ENCODE measurements around the gene CEACAM19. TPM values are rescaled to one million over a fixed set of nuclear protein-coding genes. Genes with fewer than 3 reads are reported as not detected.

Gene CEACAM19, protein sequence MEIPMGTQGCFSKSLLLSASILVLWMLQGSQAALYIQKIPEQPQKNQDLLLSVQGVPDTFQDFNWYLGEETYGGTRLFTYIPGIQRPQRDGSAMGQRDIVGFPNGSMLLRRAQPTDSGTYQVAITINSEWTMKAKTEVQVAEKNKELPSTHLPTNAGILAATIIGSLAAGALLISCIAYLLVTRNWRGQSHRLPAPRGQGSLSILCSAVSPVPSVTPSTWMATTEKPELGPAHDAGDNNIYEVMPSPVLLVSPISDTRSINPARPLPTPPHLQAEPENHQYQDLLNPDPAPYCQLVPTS
- total RNA-seq (2014; rRNA removed; shearing (Covaris generic)) (not detected in 2 replicates), total RNA-seq (2022) (not detected in 2 replicates), Bru-seq, nascent RNA (not detected), BruChase-seq, experiment 1, labeled RNA remaining after a 6-hour chase (not detected), BruChase-seq, experiment 2, labeled RNA remaining after a 2-hour chase (percentile 8 among the genes with signal in this experiment)
- long read RNA-seq: 0 reads

DNA sequence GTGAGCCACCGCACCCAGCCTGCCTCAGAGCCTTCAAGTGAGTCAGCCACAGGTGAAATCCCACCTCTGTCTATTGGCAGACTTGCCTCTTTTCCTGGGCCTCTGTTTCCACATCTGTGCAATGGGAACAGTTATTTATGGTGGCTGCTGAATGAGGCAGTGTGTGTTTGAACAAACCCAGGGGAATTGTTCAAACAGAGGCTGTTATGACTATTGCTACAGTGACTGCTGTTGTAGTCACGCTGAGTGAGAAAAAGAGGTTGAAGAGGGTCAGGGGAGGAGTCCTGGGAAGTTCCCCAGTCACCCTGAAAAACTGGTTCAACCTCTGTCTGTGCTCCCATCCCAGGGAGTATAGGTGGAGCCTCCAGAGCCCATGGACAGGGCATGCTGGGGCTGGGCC, at the start of gene CEACAM19:
Gene CEACAM19, plus strand, starts transcription at position 83 of the 400 bp plus-strand sequence. CDS start 450 bp downstream, outside the sequence.
- DNase-seq (ENCODE audit: low spot score): no peak
- Histone ChIP-seq H4K20me1 (ENCODE audit: insufficient read depth, low read length) (no peaks in the 10 kb centered on the region), H3K79me2 (ENCODE audit: insufficient read depth, low read depth, low read length) (no peaks in the 10 kb centered on the region), H3K9me3 (ENCODE audit: low read length) (no peaks in the 10 kb centered on the region), H3K4me3 (ENCODE audit: low read depth, low read length, poor library complexity, severe bottlenecking) (no peak within 1 kb of the TSS), H3K36me3 (ENCODE audit: insufficient read depth, low read length) (no peaks in the 10 kb centered on the region), H2AFZ (ENCODE audit: low read length) (no peak within 1 kb of the TSS), H3K4me2 (ENCODE audit: low read length) (no peak within 1 kb of the TSS), H3K9me2 (ENCODE audit: insufficient read depth, low read length) (no peaks in the 10 kb centered on the region), H3K4me1 (ENCODE audit: insufficient read depth, low read length, poor library complexity, severe bottlenecking) (no peaks in the 10 kb centered on the region), H3K27ac (ENCODE audit: low read depth, low read length, poor library complexity, severe bottlenecking) (no peak within 1 kb of the TSS)
- intact Hi-C loops (cut with micrococcal nuclease; ENCODE audit: unreplicated experiment): no loop called here
- ChIA-PET POLR2A (interaction anchor here (0.5 kb wide), 1 partner anchor 135 kb away, joined by 5 read pairs; no protein-coding TSS in a partner anchor), CTCF (ENCODE audit: unreplicated experiment) (no interaction called here)
- BruUV-seq (replicated peaks): no TSS peak
- TF ChIP-seq, protein P1, sequence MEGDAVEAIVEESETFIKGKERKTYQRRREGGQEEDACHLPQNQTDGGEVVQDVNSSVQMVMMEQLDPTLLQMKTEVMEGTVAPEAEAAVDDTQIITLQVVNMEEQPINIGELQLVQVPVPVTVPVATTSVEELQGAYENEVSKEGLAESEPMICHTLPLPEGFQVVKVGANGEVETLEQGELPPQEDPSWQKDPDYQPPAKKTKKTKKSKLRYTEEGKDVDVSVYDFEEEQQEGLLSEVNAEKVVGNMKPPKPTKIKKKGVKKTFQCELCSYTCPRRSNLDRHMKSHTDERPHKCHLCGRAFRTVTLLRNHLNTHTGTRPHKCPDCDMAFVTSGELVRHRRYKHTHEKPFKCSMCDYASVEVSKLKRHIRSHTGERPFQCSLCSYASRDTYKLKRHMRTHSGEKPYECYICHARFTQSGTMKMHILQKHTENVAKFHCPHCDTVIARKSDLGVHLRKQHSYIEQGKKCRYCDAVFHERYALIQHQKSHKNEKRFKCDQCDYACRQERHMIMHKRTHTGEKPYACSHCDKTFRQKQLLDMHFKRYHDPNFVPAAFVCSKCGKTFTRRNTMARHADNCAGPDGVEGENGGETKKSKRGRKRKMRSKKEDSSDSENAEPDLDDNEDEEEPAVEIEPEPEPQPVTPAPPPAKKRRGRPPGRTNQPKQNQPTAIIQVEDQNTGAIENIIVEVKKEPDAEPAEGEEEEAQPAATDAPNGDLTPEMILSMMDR (conservative IDR thresholded peaks at IDR 0.05; ENCODE audit: low read length): no peak
- TF ChIP-seq EZH2phosphoT487 (IDR thresholded peaks at IDR 0.05; ENCODE audit: borderline replicate concordance, low read depth, low read length): no peak

DNA sequence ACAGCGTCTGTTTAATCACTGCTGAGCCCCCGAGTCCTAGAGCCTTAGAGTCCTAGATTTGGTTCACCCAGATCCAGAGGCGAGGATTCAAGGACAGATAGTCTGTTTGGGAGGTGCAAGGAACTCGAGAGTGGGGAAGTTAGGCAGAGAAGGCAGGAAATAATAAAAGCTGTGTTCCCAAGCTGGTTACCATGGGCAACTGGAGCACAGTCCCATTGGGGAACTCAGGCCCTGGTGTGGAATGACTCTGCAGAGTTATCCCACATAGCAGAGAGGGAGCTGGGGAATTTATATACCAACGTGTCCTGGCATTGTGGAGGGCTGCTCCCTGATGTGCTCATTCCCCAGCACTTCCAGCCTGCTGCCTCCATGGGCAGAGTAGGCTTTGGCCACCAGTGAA, 48.2 kb upstream of the CEACAM19 start:
- Histone ChIP-seq H3K4me3 (ENCODE audit: low read depth, low read length, poor library complexity, severe bottlenecking) (no peak overlapping the region), H3K4me2 (ENCODE audit: low read length) (no peak overlapping the region), H3K36me3 (ENCODE audit: insufficient read depth, low read length) (no peaks in the 10 kb centered on the region), H3K9me2 (ENCODE audit: insufficient read depth, low read length) (no peaks in the 10 kb centered on the region), H3K4me1 (ENCODE audit: insufficient read depth, low read length, poor library complexity, severe bottlenecking) (no peaks in the 10 kb centered on the region), H3K27ac (ENCODE audit: low read depth, low read length, poor library complexity, severe bottlenecking) (no peak overlapping the region), H3K9me3 (ENCODE audit: low read length) (no peaks in the 10 kb centered on the region), H4K20me1 (ENCODE audit: insufficient read depth, low read length) (no peaks in the 10 kb centered on the region), H3K79me2 (ENCODE audit: insufficient read depth, low read depth, low read length) (no peaks in the 10 kb centered on the region), H2AFZ (ENCODE audit: low read length) (no peak overlapping the region)
- POLR2A ChIA-PET: no interaction called here
- intact Hi-C loops (cut with micrococcal nuclease; ENCODE audit: unreplicated experiment): no loop called here
- TF ChIP-seq, protein P1 (conservative IDR thresholded peaks at IDR 0.05; ENCODE audit: low read length): no peak
- CTCF ChIA-PET (ENCODE audit: unreplicated experiment): no interaction called here
- no TSS peak for BruUV-seq (replicated peaks)
- DNase-seq (ENCODE audit: low spot score): no peak

DNA sequence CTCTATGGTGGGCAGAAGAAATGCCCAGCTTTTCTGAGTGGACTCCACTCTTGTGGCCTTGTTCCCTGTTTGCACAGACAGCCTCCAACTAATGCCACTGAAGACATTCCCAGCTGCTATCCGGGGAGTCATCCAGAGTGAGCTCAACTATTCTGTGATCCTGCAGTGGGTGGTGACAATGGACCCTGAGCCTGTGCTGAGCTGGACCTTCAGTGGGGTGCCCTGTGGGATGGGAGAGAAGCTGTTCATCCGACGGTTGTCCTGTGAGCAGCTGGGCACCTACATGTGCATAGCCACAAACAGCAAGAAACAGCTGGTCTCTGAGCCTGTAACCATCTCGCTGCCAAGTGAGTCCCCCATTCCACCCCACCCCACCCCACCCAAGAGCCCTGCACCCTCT, 47.7 kb upstream of the CEACAM19 start:
- DNase-seq (ENCODE audit: low spot score): no peak
- ChIA-PET POLR2A (no interaction called here), CTCF (ENCODE audit: unreplicated experiment) (no interaction called here)
- Histone ChIP-seq H3K4me1 (ENCODE audit: insufficient read depth, low read length, poor library complexity, severe bottlenecking) (no peaks in the 10 kb centered on the region), H3K4me3 (ENCODE audit: low read depth, low read length, poor library complexity, severe bottlenecking) (no peak overlapping the region), H3K27ac (ENCODE audit: low read depth, low read length, poor library complexity, severe bottlenecking) (no peak overlapping the region), H3K36me3 (ENCODE audit: insufficient read depth, low read length) (no peaks in the 10 kb centered on the region), H2AFZ (ENCODE audit: low read length) (no peak overlapping the region), H4K20me1 (ENCODE audit: insufficient read depth, low read length) (no peaks in the 10 kb centered on the region), H3K9me3 (ENCODE audit: low read length) (no peaks in the 10 kb centered on the region), H3K79me2 (ENCODE audit: insufficient read depth, low read depth, low read length) (no peaks in the 10 kb centered on the region), H3K4me2 (ENCODE audit: low read length) (no peak overlapping the region), H3K9me2 (ENCODE audit: insufficient read depth, low read length) (no peaks in the 10 kb centered on the region)
- BruUV-seq (replicated peaks): no TSS peak
- no peak for TF ChIP-seq EZH2phosphoT487 (IDR thresholded peaks at IDR 0.05; ENCODE audit: borderline replicate concordance, low read depth, low read length)
- TF ChIP-seq, protein P1 (conservative IDR thresholded peaks at IDR 0.05; ENCODE audit: low read length): no peak
- intact Hi-C loops (cut with micrococcal nuclease; ENCODE audit: unreplicated experiment): no loop called here
